ENCODE results near the gene WDR33. TPM values are rescaled to one million over a fixed set of nuclear protein-coding genes. Genes with fewer than 3 reads are reported as not detected.

The WDR33 gene
- polyA plus RNA-seq, 2 donors: 10.6 to 12.2 TPM

DNA sequence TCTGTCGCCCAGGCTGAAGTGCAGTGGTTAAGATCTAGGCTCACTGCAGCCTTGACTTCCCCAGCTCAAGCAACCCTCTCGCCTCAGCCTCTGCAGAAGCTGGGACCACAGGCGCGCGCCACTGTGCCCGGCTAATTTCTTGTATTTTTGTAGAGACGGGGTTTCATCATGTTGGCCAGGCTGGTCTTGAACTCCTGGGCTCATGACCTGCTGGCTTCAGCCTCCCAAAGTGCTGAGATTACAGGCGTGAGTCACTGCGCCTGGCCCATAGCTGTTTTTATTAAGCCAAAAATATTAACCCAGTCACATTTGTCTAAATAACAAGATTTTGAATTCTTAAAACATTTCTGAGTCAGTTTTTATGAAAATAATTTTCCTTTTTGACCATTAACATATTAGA is 116.0 kb downstream of the WDR33 start:
- Histone ChIP-seq H3K4me3 (ENCODE audit: low read depth in 1 of 2, low read length in 2 of 2) (no peak overlapping the region), H3K9me3 (ENCODE audit: control insufficient read depth in 2 of 2, insufficient read depth in 1 of 2, low read depth in 1 of 2, low read length in 1 of 2) (peaks cover 7 to 8% of the 10 kb centered on the region in 2 donors), H3K27ac (ENCODE audit: low read depth in 2 of 2, low read length in 1 of 2) (no peak overlapping the region), H3K27me3 (ENCODE audit: control insufficient read depth in 1 of 2, insufficient read depth in 2 of 2, low read length in 2 of 2) (no peaks in the 10 kb centered on the region), H3K36me3 (ENCODE audit: control insufficient read depth in 2 of 2, insufficient read depth in 2 of 2, low read length in 1 of 2) (no peaks in the 10 kb centered on the region), H3K4me1 (ENCODE audit: control insufficient read depth in 2 of 2, insufficient read depth in 2 of 2, low read length in 1 of 2) (peaks cover 2 to 4% of the 10 kb centered on the region in 2 donors)
- WGBS, 2 donors: 83 to 84% methylated on average over 9 of the region's 9 CpGs

DNA sequence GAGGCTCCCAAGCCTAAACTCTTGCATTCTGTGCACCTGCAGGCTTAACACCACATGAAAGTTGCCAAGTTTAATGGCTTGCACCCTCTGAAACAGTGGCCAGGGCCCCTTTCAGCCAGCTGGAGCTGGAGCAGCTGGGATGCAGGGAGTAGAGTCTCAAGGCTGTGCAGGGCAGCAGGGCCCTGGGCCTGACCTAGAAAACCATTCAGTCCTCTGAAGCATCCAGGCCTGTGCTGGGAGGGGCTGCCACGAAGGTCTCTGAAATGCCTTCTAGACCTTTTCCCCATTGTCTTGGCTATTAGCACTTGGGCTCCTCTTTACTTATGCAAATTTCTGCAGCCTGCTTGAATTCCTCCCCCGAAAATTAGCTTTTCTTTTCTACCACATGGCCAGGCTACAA is 120.3 kb downstream of the WDR33 start:
- Histone ChIP-seq H3K4me3 (ENCODE audit: low read depth in 1 of 2, low read length in 2 of 2) (no peak overlapping the region), H3K36me3 (ENCODE audit: control insufficient read depth in 2 of 2, insufficient read depth in 2 of 2, low read length in 1 of 2) (no peaks in the 10 kb centered on the region), H3K9me3 (ENCODE audit: control insufficient read depth in 2 of 2, insufficient read depth in 1 of 2, low read depth in 1 of 2, low read length in 1 of 2) (peaks cover 7 to 8% of the 10 kb centered on the region in 2 donors), H3K27ac (ENCODE audit: low read depth in 2 of 2, low read length in 1 of 2) (no peak overlapping the region), H3K4me1 (ENCODE audit: control insufficient read depth in 2 of 2, insufficient read depth in 2 of 2, low read length in 1 of 2) (peaks cover 0 to 1% of the 10 kb centered on the region in 2 donors), H3K27me3 (ENCODE audit: control insufficient read depth in 1 of 2, insufficient read depth in 2 of 2, low read length in 2 of 2) (no peaks in the 10 kb centered on the region)
- 81 to 87% methylated on average over 2 of the region's 2 CpGs for WGBS, 2 donors

DNA sequence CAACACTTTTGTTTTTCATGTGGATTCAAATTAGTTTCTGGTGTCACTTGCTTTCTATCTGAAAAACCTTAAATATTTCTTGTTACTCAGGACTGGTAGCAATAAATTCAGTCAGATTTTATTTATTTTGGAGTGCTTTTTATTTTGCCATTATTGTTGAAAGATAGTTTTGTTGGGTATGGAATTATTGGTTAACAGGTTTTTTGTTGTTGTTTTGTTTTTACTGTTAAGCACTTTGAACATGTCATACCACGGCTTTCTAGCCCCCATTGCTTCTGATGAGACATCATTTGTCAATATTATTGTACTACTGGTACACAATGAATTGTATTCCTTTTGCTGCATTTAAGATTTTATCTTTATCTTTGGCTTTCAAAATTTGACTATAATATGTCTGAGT is 122.6 kb downstream of the WDR33 start:
- Histone ChIP-seq H3K4me3 (ENCODE audit: low read depth in 1 of 2, low read length in 2 of 2) (no peak overlapping the region), H3K36me3 (ENCODE audit: control insufficient read depth in 2 of 2, insufficient read depth in 2 of 2, low read length in 1 of 2) (no peaks in the 10 kb centered on the region), H3K9me3 (ENCODE audit: control insufficient read depth in 2 of 2, insufficient read depth in 1 of 2, low read depth in 1 of 2, low read length in 1 of 2) (peaks cover 7 to 8% of the 10 kb centered on the region in 2 donors), H3K27ac (ENCODE audit: low read depth in 2 of 2, low read length in 1 of 2) (no peak overlapping the region), H3K27me3 (ENCODE audit: control insufficient read depth in 1 of 2, insufficient read depth in 2 of 2, low read length in 2 of 2) (no peaks in the 10 kb centered on the region), H3K4me1 (ENCODE audit: control insufficient read depth in 2 of 2, insufficient read depth in 2 of 2, low read length in 1 of 2) (no peaks in the 10 kb centered on the region)
- 87 to 88% methylated on average over 1 of the region's 1 CpG for WGBS, 2 donors

DNA sequence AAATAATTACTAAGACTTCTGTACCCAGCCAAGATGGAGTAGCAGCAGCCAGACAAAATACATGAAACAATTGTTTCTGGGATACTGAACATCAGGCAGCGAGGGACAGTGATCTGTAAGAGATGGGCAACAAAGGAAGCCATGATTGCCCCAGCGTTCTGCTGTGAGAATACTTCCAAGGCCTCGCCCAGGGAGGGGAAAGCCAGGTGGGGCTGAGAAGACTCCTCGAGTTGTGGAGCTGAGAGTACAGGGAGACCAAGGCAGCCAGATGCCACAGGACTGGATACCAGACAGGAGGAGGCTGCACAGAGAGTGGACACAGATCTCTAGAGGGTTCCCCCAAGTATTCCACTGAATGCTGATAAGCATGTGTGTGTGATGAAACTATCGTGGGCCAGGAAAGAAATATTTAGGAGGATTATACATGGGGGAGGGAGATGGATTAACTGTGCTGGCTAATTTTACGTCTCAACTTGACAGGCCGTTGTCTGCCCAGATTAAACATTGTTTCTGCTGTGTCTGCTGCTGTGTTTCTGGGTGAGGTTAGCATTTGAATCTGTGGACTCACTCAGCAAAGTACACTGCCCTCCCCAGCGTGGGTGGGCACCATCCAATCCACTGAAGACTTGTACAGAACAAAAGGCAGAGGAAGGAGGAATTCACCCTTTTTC is 125.4 kb downstream of the WDR33 start:
- no peak overlapping the region for H3K4me3 ChIP-seq (ENCODE audit: low read depth in 1 of 2, low read length in 2 of 2)
- no peak overlapping the region for H3K27ac ChIP-seq (ENCODE audit: low read depth in 2 of 2, low read length in 1 of 2)
- peaks cover 4 to 5% of the 10 kb centered on the region in 2 donors for H3K9me3 ChIP-seq (ENCODE audit: control insufficient read depth in 2 of 2, insufficient read depth in 1 of 2, low read depth in 1 of 2, low read length in 1 of 2)
- H3K27me3 ChIP-seq (ENCODE audit: control insufficient read depth in 1 of 2, insufficient read depth in 2 of 2, low read length in 2 of 2): no peaks in the 10 kb centered on the region
- no peaks in the 10 kb centered on the region for H3K36me3 ChIP-seq (ENCODE audit: control insufficient read depth in 2 of 2, insufficient read depth in 2 of 2, low read length in 1 of 2)
- no peaks in the 10 kb centered on the region for H3K4me1 ChIP-seq (ENCODE audit: control insufficient read depth in 2 of 2, insufficient read depth in 2 of 2, low read length in 1 of 2)
- WGBS, 2 donors: 52 to 64% methylated on average over 8 of the region's 8 CpGs

DNA sequence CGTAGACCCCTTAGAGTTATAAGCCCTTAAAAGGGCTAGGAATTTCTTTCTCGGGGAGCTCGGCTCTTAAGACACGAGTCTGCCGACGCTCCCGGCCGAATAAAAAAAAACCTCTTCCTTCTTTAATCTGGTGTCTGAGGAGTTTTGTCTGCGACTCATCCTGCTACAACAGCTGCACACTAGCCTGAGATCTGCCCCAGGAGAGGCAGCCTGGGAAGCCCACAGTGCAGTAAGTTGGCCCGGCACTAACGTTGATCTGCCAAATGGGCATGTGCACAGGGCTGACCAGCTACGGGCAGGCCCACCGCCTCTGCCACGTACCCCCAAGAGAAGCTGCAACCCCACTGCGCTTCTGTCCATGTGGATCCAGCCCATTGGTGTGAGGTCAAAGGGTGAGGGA is 127.2 kb downstream of the WDR33 start:
- Histone ChIP-seq H3K4me3 (ENCODE audit: low read depth in 1 of 2, low read length in 2 of 2) (no peak overlapping the region), H3K9me3 (ENCODE audit: control insufficient read depth in 2 of 2, insufficient read depth in 1 of 2, low read depth in 1 of 2, low read length in 1 of 2) (no peaks in the 10 kb centered on the region), H3K27me3 (ENCODE audit: control insufficient read depth in 1 of 2, insufficient read depth in 2 of 2, low read length in 2 of 2) (no peaks in the 10 kb centered on the region), H3K4me1 (ENCODE audit: control insufficient read depth in 2 of 2, insufficient read depth in 2 of 2, low read length in 1 of 2) (no peaks in the 10 kb centered on the region), H3K36me3 (ENCODE audit: control insufficient read depth in 2 of 2, insufficient read depth in 2 of 2, low read length in 1 of 2) (no peaks in the 10 kb centered on the region), H3K27ac (ENCODE audit: low read depth in 2 of 2, low read length in 1 of 2) (peak overlapping the region in 1 of 2 donors; percentile 14)
- 69% methylated on average over 15 of the region's 15 CpGs for WGBS, 2 donors

DNA sequence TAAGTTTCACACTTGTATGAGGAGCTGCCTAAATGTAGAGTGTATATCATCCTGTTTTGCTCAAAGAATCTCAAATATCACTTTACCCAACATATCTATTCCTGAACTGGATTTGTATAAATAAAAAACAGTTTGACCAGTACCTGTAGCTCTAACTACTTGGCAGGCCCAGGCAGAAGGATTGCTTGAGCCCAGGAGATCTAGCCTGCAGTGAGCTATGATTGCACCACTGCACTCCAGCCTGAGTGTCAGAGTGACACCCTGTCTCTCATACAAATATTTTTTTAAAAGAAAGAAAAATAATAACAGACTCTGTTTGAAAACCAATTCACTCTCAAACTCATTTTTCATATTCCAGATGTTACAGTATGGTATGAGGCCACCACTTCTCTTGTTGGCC is 127.9 kb downstream of the WDR33 start:
- Histone ChIP-seq H3K36me3 (ENCODE audit: control insufficient read depth in 2 of 2, insufficient read depth in 2 of 2, low read length in 1 of 2) (no peaks in the 10 kb centered on the region), H3K27me3 (ENCODE audit: control insufficient read depth in 1 of 2, insufficient read depth in 2 of 2, low read length in 2 of 2) (no peaks in the 10 kb centered on the region), H3K27ac (ENCODE audit: low read depth in 2 of 2, low read length in 1 of 2) (no peak overlapping the region), H3K9me3 (ENCODE audit: control insufficient read depth in 2 of 2, insufficient read depth in 1 of 2, low read depth in 1 of 2, low read length in 1 of 2) (no peaks in the 10 kb centered on the region), H3K4me3 (ENCODE audit: low read depth in 1 of 2, low read length in 2 of 2) (no peak overlapping the region), H3K4me1 (ENCODE audit: control insufficient read depth in 2 of 2, insufficient read depth in 2 of 2, low read length in 1 of 2) (no peaks in the 10 kb centered on the region)

DNA sequence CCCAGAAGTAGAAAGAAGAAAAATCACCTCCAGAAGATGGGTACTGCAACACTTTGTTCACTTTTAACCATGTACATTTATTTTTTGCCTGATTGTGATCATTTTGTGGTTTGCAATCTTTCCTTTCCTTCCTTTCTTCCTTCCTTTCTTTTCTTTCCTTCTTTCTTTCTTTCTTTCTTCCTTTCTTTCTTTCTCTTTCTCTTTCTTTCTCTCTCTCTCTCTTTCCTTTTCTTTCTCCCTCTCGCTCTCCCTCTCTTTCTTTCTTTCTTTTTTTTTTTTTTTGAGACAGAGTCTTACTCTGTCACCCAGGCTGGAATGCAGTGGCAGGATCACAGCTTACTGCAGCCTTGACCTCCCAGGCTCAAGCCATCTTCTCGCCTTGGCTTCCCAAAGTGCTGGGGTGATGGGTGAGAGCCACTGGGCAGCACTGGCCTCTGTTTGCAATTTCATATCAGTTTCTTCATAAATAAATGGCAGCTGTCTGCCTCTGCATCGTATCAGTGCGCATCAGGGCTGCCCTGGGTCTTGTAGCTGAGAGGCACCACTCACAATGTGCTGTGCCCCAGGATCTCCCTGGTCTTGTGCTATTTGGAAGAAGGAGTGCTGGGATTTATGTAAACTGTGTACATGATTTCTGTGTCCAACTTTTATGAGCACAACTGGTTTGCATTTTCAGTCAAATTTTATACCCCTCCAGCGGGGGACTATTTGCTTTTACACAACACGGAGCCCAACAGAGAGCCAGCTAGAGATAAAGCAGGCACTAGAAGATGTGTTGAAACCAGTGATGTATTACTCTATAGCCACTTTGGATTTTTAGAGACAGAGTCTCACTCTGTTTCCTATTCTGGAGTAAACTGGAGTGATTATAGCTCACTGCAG is 128.8 kb downstream of the WDR33 start:
- Histone ChIP-seq H3K36me3 (ENCODE audit: control insufficient read depth in 2 of 2, insufficient read depth in 2 of 2, low read length in 1 of 2) (no peaks in the 10 kb centered on the region), H3K27me3 (ENCODE audit: control insufficient read depth in 1 of 2, insufficient read depth in 2 of 2, low read length in 2 of 2) (no peaks in the 10 kb centered on the region), H3K9me3 (ENCODE audit: control insufficient read depth in 2 of 2, insufficient read depth in 1 of 2, low read depth in 1 of 2, low read length in 1 of 2) (no peaks in the 10 kb centered on the region), H3K4me3 (ENCODE audit: low read depth in 1 of 2, low read length in 2 of 2) (no peak overlapping the region), H3K4me1 (ENCODE audit: control insufficient read depth in 2 of 2, insufficient read depth in 2 of 2, low read length in 1 of 2) (no peaks in the 10 kb centered on the region), H3K27ac (ENCODE audit: low read depth in 2 of 2, low read length in 1 of 2) (no peak overlapping the region)
- 91 to 93% methylated on average over 6 of the region's 6 CpGs for WGBS, 2 donors

DNA sequence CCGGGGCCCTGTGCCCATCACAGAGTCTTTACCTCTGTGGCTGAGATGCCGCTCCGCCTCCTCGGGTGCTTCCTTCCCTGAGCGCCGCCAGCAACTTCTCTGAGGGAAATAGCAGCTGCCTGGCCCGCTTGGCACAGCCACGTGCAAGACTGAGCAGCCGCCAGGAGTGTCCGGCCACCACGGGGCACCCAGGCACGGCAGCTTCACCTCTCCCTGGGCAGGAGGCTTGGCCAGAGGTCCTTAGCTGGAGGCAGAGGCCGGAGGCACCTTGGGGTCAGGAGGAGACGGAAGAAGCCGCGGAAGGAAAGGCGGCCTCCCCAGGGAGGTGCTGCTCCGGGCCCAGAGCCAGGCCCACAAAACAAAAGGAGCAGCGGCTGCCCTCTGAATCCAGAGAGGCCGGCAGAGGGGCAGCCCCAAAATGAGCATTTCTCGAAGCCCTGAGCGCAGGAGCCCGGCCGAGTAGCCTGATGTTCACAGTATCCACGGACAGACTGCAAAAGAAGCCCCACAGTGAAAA is 129.6 kb downstream of the WDR33 start:
- no peaks in the 10 kb centered on the region for H3K9me3 ChIP-seq (ENCODE audit: control insufficient read depth in 2 of 2, insufficient read depth in 1 of 2, low read depth in 1 of 2, low read length in 1 of 2)
- H3K4me3 ChIP-seq (ENCODE audit: low read depth in 1 of 2, low read length in 2 of 2): peak overlapping the region in 1 of 2 donors; percentile 18
- 30 to 33% methylated on average over 25 of the region's 25 CpGs for WGBS, 2 donors
- H3K27ac ChIP-seq (ENCODE audit: low read depth in 2 of 2, low read length in 1 of 2): peak overlapping the region in 1 of 2 donors; percentile 27
- no peaks in the 10 kb centered on the region for H3K36me3 ChIP-seq (ENCODE audit: control insufficient read depth in 2 of 2, insufficient read depth in 2 of 2, low read length in 1 of 2)
- no peaks in the 10 kb centered on the region for H3K4me1 ChIP-seq (ENCODE audit: control insufficient read depth in 2 of 2, insufficient read depth in 2 of 2, low read length in 1 of 2)
- H3K27me3 ChIP-seq (ENCODE audit: control insufficient read depth in 1 of 2, insufficient read depth in 2 of 2, low read length in 2 of 2): no peaks in the 10 kb centered on the region

DNA sequence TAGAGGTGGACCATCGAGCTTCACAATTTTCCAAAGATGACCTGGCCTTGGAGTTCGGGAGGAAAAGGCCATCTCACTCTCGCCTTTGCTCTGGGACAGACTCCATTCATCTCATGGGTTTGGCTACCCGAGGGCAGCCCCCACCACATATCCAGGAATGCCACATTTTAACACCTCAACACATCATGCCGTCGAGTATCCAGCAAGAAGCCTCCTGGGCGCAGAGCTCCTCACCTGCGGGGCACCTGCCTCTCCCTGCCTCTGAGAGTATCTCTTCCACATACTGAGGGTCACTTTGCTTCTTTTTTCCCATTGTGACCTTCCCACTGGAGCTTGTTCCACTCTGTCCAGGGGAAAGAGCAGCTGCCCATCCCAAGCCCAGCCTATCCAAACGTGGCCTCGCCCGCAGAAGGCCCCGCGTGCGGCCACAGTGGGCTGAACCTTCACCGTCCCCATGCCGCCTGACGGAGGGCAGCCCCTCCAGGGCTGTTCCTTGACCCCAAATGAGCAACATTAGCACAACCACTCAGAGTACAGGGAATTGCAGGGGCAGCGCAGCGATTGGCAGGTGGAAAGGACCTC is 130.2 kb downstream of the WDR33 start:
- H3K36me3 ChIP-seq (ENCODE audit: control insufficient read depth in 2 of 2, insufficient read depth in 2 of 2, low read length in 1 of 2): no peaks in the 10 kb centered on the region
- H3K4me3 ChIP-seq (ENCODE audit: low read depth in 1 of 2, low read length in 2 of 2): no peak overlapping the region
- no peaks in the 10 kb centered on the region for H3K4me1 ChIP-seq (ENCODE audit: control insufficient read depth in 2 of 2, insufficient read depth in 2 of 2, low read length in 1 of 2)
- H3K27me3 ChIP-seq (ENCODE audit: control insufficient read depth in 1 of 2, insufficient read depth in 2 of 2, low read length in 2 of 2): no peaks in the 10 kb centered on the region
- no peaks in the 10 kb centered on the region for H3K9me3 ChIP-seq (ENCODE audit: control insufficient read depth in 2 of 2, insufficient read depth in 1 of 2, low read depth in 1 of 2, low read length in 1 of 2)
- peak overlapping the region in 1 of 2 donors; percentile 27 for H3K27ac ChIP-seq (ENCODE audit: low read depth in 2 of 2, low read length in 1 of 2)
- WGBS, 2 donors: 84% methylated on average over 19 of the region's 19 CpGs
